Measurements from ENCODE around the gene YWHAG.

DNA sequence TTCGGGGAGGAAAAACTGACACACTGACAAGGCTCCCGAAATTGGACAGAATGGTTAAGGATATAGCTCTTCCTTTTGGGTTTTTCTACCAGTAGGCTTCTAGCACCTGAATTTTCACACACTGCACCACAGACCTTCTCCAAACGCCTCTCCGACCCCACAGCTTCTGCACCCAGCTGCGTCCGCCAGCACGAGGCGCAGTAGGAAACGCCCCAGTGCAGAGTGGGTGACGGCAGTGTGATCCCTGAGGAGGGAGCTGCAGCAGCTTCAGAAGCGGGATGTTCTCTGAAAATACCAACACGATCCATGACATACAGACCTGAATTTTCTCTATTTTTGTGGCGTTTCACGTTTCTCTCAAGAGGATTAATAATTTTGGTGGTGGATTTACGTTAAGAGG, 30.4 kb downstream of the YWHAG start:
- TF ChIP-seq, protein P1, sequence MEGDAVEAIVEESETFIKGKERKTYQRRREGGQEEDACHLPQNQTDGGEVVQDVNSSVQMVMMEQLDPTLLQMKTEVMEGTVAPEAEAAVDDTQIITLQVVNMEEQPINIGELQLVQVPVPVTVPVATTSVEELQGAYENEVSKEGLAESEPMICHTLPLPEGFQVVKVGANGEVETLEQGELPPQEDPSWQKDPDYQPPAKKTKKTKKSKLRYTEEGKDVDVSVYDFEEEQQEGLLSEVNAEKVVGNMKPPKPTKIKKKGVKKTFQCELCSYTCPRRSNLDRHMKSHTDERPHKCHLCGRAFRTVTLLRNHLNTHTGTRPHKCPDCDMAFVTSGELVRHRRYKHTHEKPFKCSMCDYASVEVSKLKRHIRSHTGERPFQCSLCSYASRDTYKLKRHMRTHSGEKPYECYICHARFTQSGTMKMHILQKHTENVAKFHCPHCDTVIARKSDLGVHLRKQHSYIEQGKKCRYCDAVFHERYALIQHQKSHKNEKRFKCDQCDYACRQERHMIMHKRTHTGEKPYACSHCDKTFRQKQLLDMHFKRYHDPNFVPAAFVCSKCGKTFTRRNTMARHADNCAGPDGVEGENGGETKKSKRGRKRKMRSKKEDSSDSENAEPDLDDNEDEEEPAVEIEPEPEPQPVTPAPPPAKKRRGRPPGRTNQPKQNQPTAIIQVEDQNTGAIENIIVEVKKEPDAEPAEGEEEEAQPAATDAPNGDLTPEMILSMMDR (IDR thresholded peaks at IDR 0.05; ENCODE audit: insufficient read depth, low read depth, low read length) = no peak
- TF ChIP-seq EZH2 (IDR thresholded peaks at IDR 0.05; ENCODE audit: insufficient read depth, low read length) = no peak
